Mesodermal cell (in vitro differentiated cells): ENCODE measurements around the gene AATF.
A peak's percentile ranks its signal among the peaks of the same experiment; 100 is the strongest.

ENCODE experiments used
- H3K27ac ChIP-seq: 2 replicates; pipeline ENCODE4 v1.7.0; 2013; ENCODE audit warnings: mild to moderate bottlenecking, low read depth, low read length, moderate library complexity; ENCODE audit not compliant: severe bottlenecking
- H3K36me3 ChIP-seq: 2 replicates; pipeline ENCODE4 v1.7.1; 2013; ENCODE audit warnings: mild to moderate bottlenecking, low read length, moderate library complexity; ENCODE audit not compliant: control insufficient read depth, insufficient read depth
- H3K4me1 ChIP-seq: one replicate; pipeline ENCODE4 v1.7.1; 2013; ENCODE audit warnings: mild to moderate bottlenecking, low read length; ENCODE audit not compliant: insufficient read depth, control insufficient read depth, poor library complexity, severe bottlenecking
- H3K4me3 ChIP-seq: 2 replicates; pipeline ENCODE4 v1.7.0; 2013; ENCODE audit warnings: low read length, control low read depth, mild to moderate bottlenecking; ENCODE audit not compliant: insufficient read depth, poor library complexity, severe bottlenecking; ENCODE audit errors: extremely low read depth
- H3K9me3 ChIP-seq: 2 replicates; pipeline ENCODE4 v1.7.1; 2013; ENCODE audit warnings: mild to moderate bottlenecking, low read length, moderate library complexity; ENCODE audit not compliant: control insufficient read depth
- WGBS, 2 experiments: methylation state at CpG; one replicate each; pipeline ENCODE4 v1.1.5; 2013; ENCODE audit warnings: missing lambda C conversion rate in 2 of 2; ENCODE audit not compliant: insufficient coverage in 2 of 2; 5-methylcytosine and 5-hydroxymethylcytosine counted together

Gene AATF

DNA sequence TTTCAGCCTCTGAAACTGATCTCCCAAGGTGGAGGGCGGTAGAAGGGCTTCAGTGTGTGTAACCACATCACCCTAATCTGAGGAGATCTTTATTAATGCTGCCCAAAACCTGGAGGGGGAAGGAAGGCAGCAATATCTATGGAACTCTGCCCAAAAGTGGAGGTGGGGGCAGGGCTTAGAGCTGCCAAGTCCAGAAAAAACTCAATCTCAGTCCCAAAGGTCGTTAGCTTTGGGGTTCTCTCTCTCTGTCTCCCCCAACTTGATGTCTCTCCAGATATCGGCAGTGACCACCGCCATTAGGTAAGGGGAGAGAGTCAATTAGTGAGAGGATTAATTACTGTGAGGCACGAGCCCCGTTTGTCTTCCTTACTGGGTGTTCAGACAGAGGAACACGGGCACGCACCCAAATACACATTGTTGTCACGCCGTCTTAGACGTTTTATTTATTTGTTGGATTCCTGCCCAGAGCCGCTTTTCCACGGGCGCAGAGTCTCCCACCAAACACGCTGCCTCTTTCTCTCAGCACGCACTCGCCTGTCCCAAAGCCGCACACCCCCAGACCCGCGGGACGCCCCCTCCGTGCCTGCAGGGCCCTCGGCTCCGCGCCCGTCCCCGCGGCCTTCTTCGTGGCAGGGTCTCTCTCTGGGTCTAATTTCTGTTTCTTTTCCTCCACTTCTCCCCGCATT is 16.9 kb upstream of the AATF start:
- no peak overlapping the region for H3K27ac ChIP-seq
- no peaks in the 10 kb centered on the region for H3K9me3 ChIP-seq
- no peak overlapping the region for H3K4me3 ChIP-seq
- no peaks in the 10 kb centered on the region for H3K36me3 ChIP-seq
- WGBS, 2 experiments, result 34 to 35% methylated on average over 27 to 28 of the region's 30 CpGs
- H3K4me1 ChIP-seq, result peaks cover 51% of the 10 kb centered on the region

DNA sequence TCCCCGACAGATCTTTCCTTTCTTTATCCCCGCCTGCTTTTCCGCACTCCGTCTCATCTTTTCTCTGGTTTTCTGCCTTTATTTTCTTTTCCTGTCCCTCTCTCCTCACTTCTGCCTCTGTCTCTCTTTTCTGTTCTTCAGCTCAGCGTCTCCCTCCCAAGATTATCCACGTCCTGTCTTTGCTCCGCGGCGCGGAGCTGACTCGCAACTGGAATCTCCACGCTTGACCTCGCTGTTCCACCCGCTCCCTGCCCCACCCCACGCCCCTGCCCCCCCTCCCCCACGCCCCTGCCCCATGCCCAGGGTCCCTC is 16.4 kb upstream of the AATF start:
- Histone ChIP-seq H3K9me3 (no peaks in the 10 kb centered on the region), H3K27ac (no peak overlapping the region), H3K36me3 (no peaks in the 10 kb centered on the region), H3K4me1 (peaks cover 48% of the 10 kb centered on the region), H3K4me3 (no peak overlapping the region)
- whole genome bisulfite sequencing, 2 experiments, result 3 to 19% methylated on average over 9 to 10 of the region's 16 CpGs

DNA sequence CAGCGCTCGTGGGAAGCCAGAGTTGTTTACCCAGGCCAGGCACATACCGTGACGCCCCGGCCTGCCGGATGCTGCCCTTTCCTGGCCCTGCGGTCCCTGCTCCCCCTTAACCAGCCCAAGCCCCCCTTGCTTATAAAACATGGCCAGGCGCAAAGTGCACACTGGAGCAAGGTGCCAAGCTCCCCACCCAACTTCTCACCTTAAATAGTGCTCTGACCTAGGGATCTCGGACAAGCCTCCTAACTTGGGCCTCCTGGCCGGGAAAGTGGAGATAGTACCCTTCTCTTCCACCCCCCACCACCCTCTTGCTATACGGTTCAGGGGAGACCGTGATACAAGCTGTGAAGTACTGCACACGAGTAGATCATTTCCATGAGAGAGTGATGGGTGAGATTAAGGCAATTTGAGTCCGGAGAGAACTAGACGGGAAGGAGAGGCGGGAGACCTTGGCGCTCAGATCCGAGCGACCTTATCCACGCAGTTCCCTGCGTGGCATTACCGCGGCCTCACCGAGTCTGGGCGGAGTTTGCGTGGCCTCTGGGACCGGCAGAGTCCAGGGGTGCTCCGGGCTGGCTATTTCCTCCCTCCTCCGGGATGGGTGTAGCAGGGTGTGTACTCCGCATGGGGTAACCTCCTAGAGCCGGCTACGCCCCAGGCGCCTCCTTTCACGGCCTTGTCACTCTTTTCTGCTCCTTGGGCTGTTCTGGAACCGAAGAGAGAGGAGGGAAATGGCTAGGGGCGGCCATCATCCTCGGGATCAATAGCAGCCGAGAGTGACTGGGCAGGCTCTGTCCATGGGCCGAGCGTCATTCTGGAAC is 15.9 kb upstream of the AATF start:
- WGBS, 2 experiments, result 16 to 19% methylated on average over 21 to 27 of the region's 40 CpGs
- no peak overlapping the region for H3K4me3 ChIP-seq
- H3K36me3 ChIP-seq, result no peaks in the 10 kb centered on the region
- peaks cover 48% of the 10 kb centered on the region for H3K4me1 ChIP-seq
- H3K27ac ChIP-seq, result no peak overlapping the region
- no peaks in the 10 kb centered on the region for H3K9me3 ChIP-seq

DNA sequence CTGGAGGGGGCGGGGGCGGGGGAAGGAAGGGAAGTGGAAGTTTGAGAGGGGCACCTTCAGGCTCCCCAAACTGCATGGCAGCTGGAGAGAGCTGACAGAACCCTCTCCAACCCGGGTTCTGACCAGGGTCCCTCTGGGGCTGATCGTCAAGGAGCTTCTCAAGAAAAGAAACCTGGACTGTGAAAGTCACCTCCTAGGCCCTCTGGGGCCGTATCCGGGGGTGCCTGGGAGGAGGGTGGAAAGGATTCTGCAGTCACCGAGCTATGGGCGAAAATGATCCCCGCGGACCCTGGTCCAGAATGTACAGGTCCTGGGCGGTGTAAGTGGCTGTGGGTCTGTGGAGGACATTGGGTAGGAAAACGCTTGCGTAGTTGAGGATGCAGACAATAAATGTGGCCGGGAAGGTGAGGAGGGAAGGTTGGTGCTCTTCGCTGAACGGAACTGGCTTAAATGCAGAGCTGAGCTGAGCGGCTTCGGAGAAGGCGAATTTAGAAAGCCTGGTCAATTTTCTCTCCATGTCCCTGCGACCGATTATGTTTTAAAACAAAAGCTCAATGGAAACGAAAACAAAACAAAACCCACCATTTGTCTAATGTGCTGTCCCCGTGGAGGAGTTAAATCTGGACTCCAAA is 15.1 kb upstream of the AATF start:
- no peaks in the 10 kb centered on the region for H3K36me3 ChIP-seq
- H3K9me3 ChIP-seq, result no peaks in the 10 kb centered on the region
- peaks cover 45% of the 10 kb centered on the region for H3K4me1 ChIP-seq
- H3K27ac ChIP-seq, result no peak overlapping the region
- 7 to 10% methylated on average over 18 of the region's 23 CpGs for WGBS, 2 experiments
- H3K4me3 ChIP-seq, result peak overlapping the region; percentile 48

DNA sequence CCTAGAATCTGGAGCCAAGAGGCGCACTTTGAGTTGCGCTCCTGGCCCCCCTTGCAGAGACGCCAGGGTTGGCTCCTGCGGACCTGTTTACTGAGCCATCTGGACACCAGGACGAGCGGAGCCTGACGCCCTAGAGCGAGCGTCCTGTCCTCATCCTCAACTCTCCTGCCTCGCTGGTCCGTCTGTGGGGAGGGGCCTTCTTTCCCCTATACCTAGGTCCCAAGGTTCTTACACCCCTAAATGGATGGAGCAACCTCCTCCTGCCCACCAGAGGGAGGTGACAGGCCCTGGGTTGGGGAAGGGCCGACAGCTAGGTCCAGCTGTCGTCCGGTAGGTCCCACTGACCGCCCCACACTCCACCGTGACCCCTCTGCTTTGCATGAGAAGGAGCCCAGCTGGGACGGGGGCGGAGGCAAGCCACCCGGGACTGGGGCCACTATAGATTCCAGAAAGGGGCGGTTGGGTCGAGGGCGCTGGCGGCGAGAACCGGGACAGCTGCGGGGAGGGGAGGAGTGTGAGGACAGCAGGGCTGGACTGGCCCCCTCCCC is 14.5 kb upstream of the AATF start:
- Histone ChIP-seq H3K9me3 (no peaks in the 10 kb centered on the region), H3K36me3 (no peaks in the 10 kb centered on the region), H3K4me3 (peak overlapping the region; percentile 48), H3K4me1 (peaks cover 48% of the 10 kb centered on the region), H3K27ac (no peak overlapping the region)
- WGBS, 2 experiments, result 3 to 4% methylated on average over 14 to 18 of the region's 26 CpGs

DNA sequence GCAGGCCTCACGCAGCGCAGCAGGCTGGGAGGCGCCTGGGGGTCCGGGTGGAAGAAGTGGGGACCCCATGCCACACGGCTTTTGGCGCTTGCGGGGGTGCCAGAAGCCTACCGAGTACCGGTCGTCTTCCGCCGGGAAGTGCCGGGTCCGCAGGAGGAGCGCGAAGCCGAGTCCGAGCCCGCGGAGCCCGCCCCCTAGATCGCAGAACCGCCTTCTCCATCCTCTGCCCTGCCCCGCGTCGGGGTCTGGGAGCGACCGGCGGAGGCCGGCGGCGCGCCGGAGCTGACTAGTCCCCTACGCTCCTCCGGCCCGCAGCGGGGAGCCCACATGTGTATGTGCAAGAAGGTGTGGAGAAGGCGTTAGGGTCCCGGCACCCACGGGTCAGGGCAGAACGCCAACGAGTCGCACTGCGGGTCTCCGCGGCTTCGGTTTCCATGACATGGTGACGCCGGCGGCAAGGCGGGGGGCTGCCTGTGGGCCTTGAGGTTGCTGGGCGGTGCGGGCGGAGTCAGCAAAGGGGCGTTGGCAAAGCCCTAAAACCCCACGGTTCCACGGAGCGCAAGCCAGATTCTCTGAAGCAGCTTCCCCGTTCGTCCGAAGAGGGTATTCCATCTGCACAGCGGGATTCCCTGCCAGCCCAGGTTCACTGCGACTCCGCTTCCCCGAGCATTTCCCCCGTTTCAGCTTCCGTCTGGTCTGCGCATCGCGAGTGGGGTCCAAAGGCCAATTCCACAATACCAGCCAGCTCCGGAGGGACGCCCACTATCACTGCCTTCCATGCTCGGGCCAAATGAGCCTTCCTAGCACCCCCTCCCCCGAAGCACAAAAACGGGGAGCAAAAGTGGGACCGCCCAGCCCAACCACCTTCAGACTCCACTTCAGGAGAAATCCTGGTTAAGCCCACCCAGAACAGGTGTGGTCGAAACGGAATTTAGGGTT is 13.8 kb upstream of the AATF start:
- Histone ChIP-seq H3K9me3 (no peaks in the 10 kb centered on the region), H3K4me3 (peak overlapping the region; percentile 48), H3K4me1 (peaks cover 52% of the 10 kb centered on the region), H3K27ac (no peak overlapping the region), H3K36me3 (no peaks in the 10 kb centered on the region)
- 0 to 1% methylated on average over 63 to 64 of the region's 79 CpGs for WGBS, 2 experiments

DNA sequence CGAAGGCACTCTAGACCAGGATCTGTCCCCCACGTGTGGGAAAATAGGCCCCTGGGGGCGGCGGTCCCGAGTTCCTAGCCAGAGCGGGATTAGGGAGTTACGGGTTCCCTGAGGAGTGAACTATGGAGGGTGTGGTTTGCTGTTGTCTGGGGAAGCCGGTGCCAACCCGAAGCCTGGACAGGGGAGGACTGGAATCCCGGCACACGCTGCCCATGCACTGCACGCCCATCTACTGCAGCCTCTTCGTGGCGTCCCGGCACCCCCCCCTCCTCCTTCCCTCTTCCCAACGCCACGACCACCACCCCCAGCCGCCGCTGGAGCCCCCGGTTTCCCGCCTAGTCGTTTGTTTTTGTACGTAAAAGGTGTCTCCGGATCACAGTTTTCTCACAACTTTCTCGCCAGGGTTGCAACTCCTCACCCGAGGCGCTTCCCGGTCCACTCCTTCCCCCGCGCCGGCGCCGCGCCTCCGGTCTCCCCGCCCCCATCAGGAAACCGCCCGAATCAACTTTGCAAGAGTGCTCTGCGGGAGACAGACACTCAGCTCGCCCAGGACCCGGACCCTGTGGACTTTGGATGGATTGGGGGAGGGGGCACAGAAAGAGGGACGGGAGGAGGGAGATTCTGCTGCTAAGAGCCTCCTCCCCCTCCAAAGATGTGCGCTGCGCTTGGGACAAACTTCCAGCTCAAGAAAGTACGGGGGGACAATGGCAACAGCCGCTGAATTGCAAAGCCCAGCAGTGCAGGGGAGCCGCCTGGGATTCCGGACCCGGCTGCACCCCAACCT is 12.9 kb upstream of the AATF start:
- H3K4me3 ChIP-seq, result peak overlapping the region; percentile 48
- H3K36me3 ChIP-seq, result no peaks in the 10 kb centered on the region
- no peaks in the 10 kb centered on the region for H3K9me3 ChIP-seq
- no peak overlapping the region for H3K27ac ChIP-seq
- 0% methylated on average over 23 to 44 of the region's 49 CpGs for WGBS, 2 experiments
- H3K4me1 ChIP-seq, result peaks cover 49% of the 10 kb centered on the region

DNA sequence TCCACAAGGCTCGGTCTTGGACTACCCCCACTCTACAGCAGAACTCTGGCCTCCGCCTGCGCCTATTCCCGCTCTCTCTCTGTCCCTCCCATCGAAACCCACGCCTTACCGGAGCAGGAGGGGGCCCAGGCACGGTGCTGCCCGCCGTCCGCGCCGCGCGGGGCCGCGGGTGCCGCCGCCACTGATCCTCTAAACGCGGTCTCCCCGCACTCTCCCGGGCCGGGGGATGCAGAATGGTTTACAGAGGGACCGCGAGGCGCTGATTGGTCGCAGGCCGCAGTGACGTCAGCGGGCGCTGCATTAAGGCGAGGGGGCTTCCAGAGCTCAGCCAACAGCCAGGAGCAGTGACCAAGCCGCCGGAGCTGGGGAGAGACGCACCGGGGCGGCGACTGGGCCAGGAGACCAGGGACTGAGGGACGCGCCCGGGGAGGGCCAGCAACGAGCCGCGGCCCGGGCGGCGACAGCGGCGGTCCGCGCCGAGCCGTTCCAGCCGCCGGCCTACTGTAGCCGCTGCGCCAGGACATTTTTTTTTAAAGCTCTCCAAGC is 12.2 kb upstream of the AATF start:
- peak overlapping the region; percentile 48 for H3K4me3 ChIP-seq
- no peaks in the 10 kb centered on the region for H3K36me3 ChIP-seq
- H3K27ac ChIP-seq, result no peak overlapping the region
- H3K4me1 ChIP-seq, result peaks cover 48% of the 10 kb centered on the region
- no peaks in the 10 kb centered on the region for H3K9me3 ChIP-seq
- WGBS, 2 experiments, result 0% methylated on average over 41 to 46 of the region's 58 CpGs

DNA sequence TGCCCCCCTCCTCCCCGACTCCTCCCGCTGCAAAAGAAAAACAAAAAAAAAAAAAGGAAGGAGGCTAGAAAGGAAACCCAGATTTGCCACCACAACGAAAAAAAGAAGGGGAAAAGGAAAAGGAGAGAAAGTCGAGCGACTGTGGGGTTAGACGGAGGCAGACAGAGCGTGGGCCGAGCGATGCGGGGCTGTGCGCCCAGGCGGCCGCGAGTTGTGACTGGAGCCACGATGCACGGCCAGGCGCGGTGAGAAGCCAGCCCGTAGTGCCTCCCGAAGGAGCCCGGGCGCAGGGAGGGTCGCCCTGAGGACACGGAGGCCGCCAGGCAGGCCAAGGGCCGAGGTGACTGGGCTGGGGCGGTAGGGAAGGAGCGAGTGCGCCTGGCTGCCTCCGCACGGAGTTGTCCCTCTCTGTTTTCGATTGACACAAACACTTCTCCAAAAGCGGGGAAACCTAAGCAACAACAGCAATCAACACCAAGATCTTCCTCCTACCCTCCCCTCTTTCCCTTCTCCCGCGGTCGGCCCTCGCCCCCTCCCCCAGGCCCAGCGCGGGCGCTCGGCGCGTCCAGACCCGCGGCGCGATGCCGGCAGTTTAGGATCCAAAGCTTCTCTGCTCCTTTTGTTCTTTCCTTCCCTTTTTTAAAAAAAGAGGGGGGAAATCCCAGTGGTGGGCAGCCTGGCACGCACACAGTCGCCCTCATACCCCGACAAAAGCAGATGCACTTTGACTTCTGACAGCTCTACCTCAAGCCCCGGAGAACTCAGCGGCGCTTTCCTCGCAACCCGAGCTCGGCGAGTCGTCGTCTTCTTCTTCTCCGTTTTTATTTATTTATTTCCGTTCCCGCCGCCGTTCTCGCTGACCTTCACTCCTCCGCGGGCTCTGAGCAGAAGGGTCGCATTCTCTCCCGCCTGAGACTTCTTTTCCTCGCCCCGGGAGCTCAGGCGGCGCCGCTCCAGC is 11.5 kb upstream of the AATF start, which contains the start of gene LHX1:
Gene LHX1, plus strand, starts transcription at position 475 of the 958 bp plus-strand sequence. CDS start 723 bp downstream, outside the sequence.
- no peaks in the 10 kb centered on the region for H3K36me3 ChIP-seq
- no peaks in the 10 kb centered on the region for H3K9me3 ChIP-seq
- peaks cover 52% of the 10 kb centered on the region for H3K4me1 ChIP-seq
- whole genome bisulfite sequencing, 2 experiments, result 0 to 1% methylated on average over 57 to 58 of the region's 75 CpGs
- H3K4me3 ChIP-seq, result peak within 1 kb of the TSS; percentile 48
- no peak within 1 kb of the TSS for H3K27ac ChIP-seq
